Caco-2 (cell line): ENCODE measurements around the gene EXOC1. TPM values are rescaled to one million over a fixed set of nuclear protein-coding genes. Genes with fewer than 3 reads are reported as not detected.
"Not testable (repeated sequence)": the region's sequence is repeated elsewhere in the genome, so short reads cannot be mapped to it uniquely, and the experiment has no call there.

Experiments used
- BruUV-seq: library from RNA; stranded (reverse); fragments of 400-500 nt; replicated peaks from 2 replicates; lab custom pipeline; 2021; lab: Mats Ljungman, UMichigan
- CTCF ChIA-PET: fragments of 300-600 bp; sonication (Branson Sonifier 250); formaldehyde crosslinking; loops from one replicate; lab custom pipeline; 2022; ENCODE audit warnings: antibody characterized with exemption; lab: Charles Lee
- POLR2A ChIA-PET: fragments of 300-600 bp; sonication (Branson Sonifier 250); formaldehyde crosslinking; loops from one replicate; lab custom pipeline; 2022; ENCODE audit warnings: antibody characterized with exemption; lab: Charles Lee
- DNase-seq, 2 experiments: peaks; one replicate each; pipeline versions ENCODE4 v3.0.0 to v3.0.0-alpha.2; 2020 to 2022
- H3K27me3 ChIP-seq: replicated peaks from 2 replicates; pipeline ENCODE4 v1.6.0; 2011; ENCODE audit warnings: low read length; ENCODE audit not compliant: control insufficient read depth, insufficient read depth
- H3K36me3 ChIP-seq: 2 replicates; pipeline ENCODE4 v1.5.1; 2011; ENCODE audit warnings: low read length; ENCODE audit not compliant: control insufficient read depth, insufficient read depth
- H3K4me1 ChIP-seq: fragments of 250-450 bp; sonication (Bioruptor Pico); 2 replicates; pipeline ENCODE4 v1.5.1; 2020; ENCODE audit warnings: mild to moderate bottlenecking
- H3K4me3 ChIP-seq: 2 replicates; pipeline ENCODE4 v1.5.1; 2011; ENCODE audit warnings: low read depth, mild to moderate bottlenecking, control low read depth, low read length
- H3K9me3 ChIP-seq: fragments of 250-450 bp; sonication (Bioruptor Pico); 2 replicates; pipeline ENCODE4 v1.5.1; 2020; ENCODE audit warnings: mild to moderate bottlenecking, moderate library complexity
- H3K27ac Mint-ChIP-seq: one replicate; pipeline ENCODE4 v1.8.0; 2022; ENCODE audit warnings: mixed read lengths; ENCODE audit not compliant: unreplicated experiment
- H3K27me3 Mint-ChIP-seq: one replicate; pipeline ENCODE4 v1.8.0; 2022; ENCODE audit warnings: mixed read lengths; ENCODE audit not compliant: insufficient read depth, unreplicated experiment
- H3K36me3 Mint-ChIP-seq: one replicate; pipeline ENCODE4 v1.8.0; 2022; ENCODE audit warnings: mild to moderate bottlenecking, mixed read lengths; ENCODE audit not compliant: insufficient read depth, unreplicated experiment
- H3K4me1 Mint-ChIP-seq: one replicate; pipeline ENCODE4 v1.8.0; 2022; ENCODE audit warnings: low read depth, mixed read lengths; ENCODE audit not compliant: unreplicated experiment
- H3K4me3 Mint-ChIP-seq: one replicate; pipeline ENCODE4 v1.8.0; 2022; ENCODE audit warnings: mild to moderate bottlenecking, moderate library complexity, mixed read lengths; ENCODE audit not compliant: unreplicated experiment
- H3K9me3 Mint-ChIP-seq: one replicate; pipeline ENCODE4 v1.8.0; 2022; ENCODE audit warnings: mixed read lengths; ENCODE audit not compliant: unreplicated experiment
- intact Hi-C: fragments of 100-400 bp; cut with micrococcal nuclease; formaldehyde crosslinking; loops from one replicate; pipeline ENCODE4 v1.10.0; 2022; ENCODE audit not compliant: unreplicated experiment
- total RNA-seq: library from RNA; stranded (reverse); gene quantifications from 2 replicates; pipeline ENCODE4 v1.2.3, GENCODE V29; 2022
- TF ChIP-seq, protein P1 (sequence below), 2 experiments: fragments of 200-600 bp in 1 of 2; IDR thresholded peaks; 1 replicate in 1 of 2; 2 replicates in 1 of 2; pipeline versions ENCODE4 v1.5.1 to v1.8.0; 2011 to 2022; ENCODE audit warnings: antibody characterized with exemption in 1 of 2, control low read depth in 1 of 2, inconsistent platforms in 1 of 2, low read depth in 1 of 2, low read length in 1 of 2, mild to moderate bottlenecking in 1 of 2, moderate library complexity in 1 of 2; ENCODE audit not compliant: insufficient read depth in 1 of 2, severe bottlenecking in 1 of 2, unreplicated experiment in 1 of 2

The EXOC1 gene
- total RNA-seq, 1 experiment from 2014 or later: 19.9 TPM

DNA sequence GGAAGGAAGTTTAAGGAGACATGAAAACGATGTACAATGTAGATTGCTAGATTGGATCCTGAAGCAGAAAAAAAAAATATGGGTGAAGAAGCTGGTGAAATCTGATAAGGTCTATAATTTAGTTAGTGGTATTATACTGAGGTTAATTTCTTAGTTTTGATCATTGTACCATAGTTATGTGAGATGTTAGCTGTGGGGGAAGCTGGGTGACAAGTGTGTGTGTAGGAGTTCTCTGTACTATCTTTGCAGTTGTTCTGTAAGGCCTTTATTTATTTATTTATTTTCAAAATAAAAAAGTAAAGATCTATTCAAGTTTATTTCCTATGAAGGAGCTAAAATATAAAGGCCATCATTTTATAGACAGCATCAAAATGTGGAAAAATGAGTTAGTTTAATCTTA, 12.5 kb upstream of the EXOC1 start:
- Histone ChIP-seq H3K9me3 (no peaks in the 10 kb centered on the region), H3K4me1 (0 out of 2 replicates have a peak, but pooled peaks cover 4% of the 10 kb centered on the region), H3K27me3 (no peaks in the 10 kb centered on the region), H3K4me3 (no peak overlapping the region), H3K36me3 (no peaks in the 10 kb centered on the region)
- CTCF ChIA-PET: no interaction called here
- no TSS peak for BruUV-seq
- TF ChIP-seq, protein P1, sequence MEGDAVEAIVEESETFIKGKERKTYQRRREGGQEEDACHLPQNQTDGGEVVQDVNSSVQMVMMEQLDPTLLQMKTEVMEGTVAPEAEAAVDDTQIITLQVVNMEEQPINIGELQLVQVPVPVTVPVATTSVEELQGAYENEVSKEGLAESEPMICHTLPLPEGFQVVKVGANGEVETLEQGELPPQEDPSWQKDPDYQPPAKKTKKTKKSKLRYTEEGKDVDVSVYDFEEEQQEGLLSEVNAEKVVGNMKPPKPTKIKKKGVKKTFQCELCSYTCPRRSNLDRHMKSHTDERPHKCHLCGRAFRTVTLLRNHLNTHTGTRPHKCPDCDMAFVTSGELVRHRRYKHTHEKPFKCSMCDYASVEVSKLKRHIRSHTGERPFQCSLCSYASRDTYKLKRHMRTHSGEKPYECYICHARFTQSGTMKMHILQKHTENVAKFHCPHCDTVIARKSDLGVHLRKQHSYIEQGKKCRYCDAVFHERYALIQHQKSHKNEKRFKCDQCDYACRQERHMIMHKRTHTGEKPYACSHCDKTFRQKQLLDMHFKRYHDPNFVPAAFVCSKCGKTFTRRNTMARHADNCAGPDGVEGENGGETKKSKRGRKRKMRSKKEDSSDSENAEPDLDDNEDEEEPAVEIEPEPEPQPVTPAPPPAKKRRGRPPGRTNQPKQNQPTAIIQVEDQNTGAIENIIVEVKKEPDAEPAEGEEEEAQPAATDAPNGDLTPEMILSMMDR (IDR thresholded peaks at IDR 0.05; ENCODE audit: insufficient read depth in 1 of 2, low read depth in 1 of 2, low read length in 1 of 2, severe bottlenecking in 1 of 2, unreplicated experiment in 1 of 2): no peak
- intact Hi-C loops: no loop called here
- Mint-ChIP-seq H3K36me3 (no peaks in the 10 kb centered on the region), H3K4me3 (no peak overlapping the region), H3K4me1 (no peaks in the 10 kb centered on the region), H3K9me3 (peaks cover 12% of the 10 kb centered on the region), H3K27me3 (no peaks in the 10 kb centered on the region), H3K27ac (no peak overlapping the region)
- DNase-seq: no peak
- POLR2A ChIA-PET: no interaction called here

- H3K36me3 Mint-ChIP-seq, H3K27me3 ChIP-seq, POLR2A ChIA-PET, H3K27ac Mint-ChIP-seq, H3K4me3 ChIP-seq, CTCF ChIA-PET, BruUV-seq, H3K9me3 ChIP-seq, H3K4me1 ChIP-seq, H3K27me3 Mint-ChIP-seq, H3K4me1 Mint-ChIP-seq, intact Hi-C loops, H3K36me3 ChIP-seq, DNase-seq: not testable (repeated sequence)
- Mint-ChIP-seq H3K4me3 (peak overlapping the region; percentile 44), H3K9me3 (peaks cover 12% of the 10 kb centered on the region)
Observed at GRCh38 chr4:55841373-55842239, 11.8 kb upstream of the EXOC1 start.

DNA sequence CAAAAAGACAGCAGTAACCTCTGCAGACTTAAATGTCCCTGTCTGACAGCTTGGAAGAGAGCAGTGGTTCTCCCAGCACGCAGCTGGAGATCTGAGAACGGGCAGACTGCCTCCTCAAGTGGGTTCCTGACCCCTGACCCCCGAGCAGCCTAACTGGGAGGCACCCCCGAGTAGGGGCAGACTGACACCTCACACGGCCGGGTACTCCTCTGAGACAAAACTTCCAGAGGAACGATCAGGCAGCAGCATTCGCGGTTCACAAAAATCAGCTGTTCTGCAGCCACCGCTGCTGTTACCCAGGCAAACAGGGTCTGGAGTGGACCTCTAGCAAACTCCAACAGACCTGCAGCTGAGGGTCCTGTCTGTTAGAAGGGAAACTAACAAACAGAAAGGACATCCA, 11.1 kb upstream of the EXOC1 start:
- H3K36me3 ChIP-seq, DNase-seq, POLR2A ChIA-PET, H3K4me3 ChIP-seq, H3K4me3 Mint-ChIP-seq, BruUV-seq, intact Hi-C loops, H3K27ac Mint-ChIP-seq, H3K27me3 ChIP-seq, H3K4me1 ChIP-seq, CTCF ChIA-PET, H3K27me3 Mint-ChIP-seq, H3K4me1 Mint-ChIP-seq, H3K36me3 Mint-ChIP-seq, H3K9me3 ChIP-seq: not testable (repeated sequence)
- peaks cover 12% of the 10 kb centered on the region for H3K9me3 Mint-ChIP-seq

GRCh38 chr4:55849724-55850123, 3.7 kb upstream of the EXOC1 start:
- CTCF ChIA-PET: no interaction called here
- no TSS peak for BruUV-seq
- H3K4me3 ChIP-seq: no peak overlapping the region

More at GRCh38 chr4:55849724-55850123, 3.7 kb upstream of the EXOC1 start:
- POLR2A ChIA-PET: no interaction called here
- DNase-seq: no peak
- H3K4me1 ChIP-seq: peaks cover 15% of the 10 kb centered on the region
- Mint-ChIP-seq H3K4me3 (no peak overlapping the region), H3K27me3 (no peaks in the 10 kb centered on the region), H3K36me3 (peaks cover 8% of the 10 kb centered on the region), H3K4me1 (peaks cover 7% of the 10 kb centered on the region), H3K9me3 (no peaks in the 10 kb centered on the region), H3K27ac (no peak overlapping the region)
- no peaks in the 10 kb centered on the region for H3K36me3 ChIP-seq
- intact Hi-C loops: no loop called here
- TF ChIP-seq, protein P1 (IDR thresholded peaks at IDR 0.05; ENCODE audit: insufficient read depth in 1 of 2, low read depth in 1 of 2, low read length in 1 of 2, severe bottlenecking in 1 of 2, unreplicated experiment in 1 of 2): no peak
- H3K9me3 ChIP-seq: no peaks in the 10 kb centered on the region; the same call in 1 of the 2 replicates
- H3K27me3 ChIP-seq: no peaks in the 10 kb centered on the region
